Esophagus muscularis mucosa (tissue), 3 donors: Measurements from ENCODE around the gene NOS3.

ENCODE experiments used
- POLR2A ChIP-seq: fragments of 450-650 bp; IDR thresholded peaks from one replicate; pipeline ENCODE4 v1.6.1; 2017; ENCODE audit warnings: antibody characterized with exemption, moderate library complexity, mild to moderate bottlenecking, low read depth
- POLR2AphosphoS5 ChIP-seq, 2 donors: sonication (generic); formaldehyde crosslinking; IDR thresholded peaks; one replicate each; pipeline ENCODE4 v1.6.1; 2017; ENCODE audit warnings: antibody characterized with exemption in 2 of 2
- TF ChIP-seq, protein P1 (sequence below), 3 experiments: fragments of 200-600 bp in 2 of 3; fragments of 450-650 bp in 1 of 3; sonication (generic) in 2 of 3; IDR thresholded peaks; one replicate each; pipeline ENCODE4 v1.5.1; 2017 to 2019; ENCODE audit warnings: antibody characterized with exemption in 3 of 3, mild to moderate bottlenecking in 2 of 3, moderate library complexity in 1 of 3

- TF ChIP-seq POLR2A: no peak
- TF ChIP-seq, protein P1, sequence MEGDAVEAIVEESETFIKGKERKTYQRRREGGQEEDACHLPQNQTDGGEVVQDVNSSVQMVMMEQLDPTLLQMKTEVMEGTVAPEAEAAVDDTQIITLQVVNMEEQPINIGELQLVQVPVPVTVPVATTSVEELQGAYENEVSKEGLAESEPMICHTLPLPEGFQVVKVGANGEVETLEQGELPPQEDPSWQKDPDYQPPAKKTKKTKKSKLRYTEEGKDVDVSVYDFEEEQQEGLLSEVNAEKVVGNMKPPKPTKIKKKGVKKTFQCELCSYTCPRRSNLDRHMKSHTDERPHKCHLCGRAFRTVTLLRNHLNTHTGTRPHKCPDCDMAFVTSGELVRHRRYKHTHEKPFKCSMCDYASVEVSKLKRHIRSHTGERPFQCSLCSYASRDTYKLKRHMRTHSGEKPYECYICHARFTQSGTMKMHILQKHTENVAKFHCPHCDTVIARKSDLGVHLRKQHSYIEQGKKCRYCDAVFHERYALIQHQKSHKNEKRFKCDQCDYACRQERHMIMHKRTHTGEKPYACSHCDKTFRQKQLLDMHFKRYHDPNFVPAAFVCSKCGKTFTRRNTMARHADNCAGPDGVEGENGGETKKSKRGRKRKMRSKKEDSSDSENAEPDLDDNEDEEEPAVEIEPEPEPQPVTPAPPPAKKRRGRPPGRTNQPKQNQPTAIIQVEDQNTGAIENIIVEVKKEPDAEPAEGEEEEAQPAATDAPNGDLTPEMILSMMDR (IDR thresholded peaks at IDR 0.05): no peak
- no peak for TF ChIP-seq POLR2AphosphoS5 (IDR thresholded peaks at IDR 0.05)
Measured at GRCh38 chr7:150982351-150982750, 8.5 kb upstream of the NOS3 start.
